Posterior cingulate gyrus (tissue), 11 donors: ENCODE results near the gene RBM4.

Experiments used
- DNase-seq, 10 donors: peaks; one replicate each; pipeline versions ENCODE4 v3.0.0 to v3.0.0-alpha.2; 2020 to 2021; ENCODE audit warnings: mixed read lengths in 3 of 10
- intact Hi-C: fragments of 100-400 bp; cut with DNase I; formaldehyde crosslinking; loops from one replicate; pipeline ENCODE4 v1.15.1; 2023

The RBM4 gene

GRCh38 chr11:66643745-66644437, 5.4 kb downstream of the RBM4 start:
- intact Hi-C loops: no loop called here
- no peak for DNase-seq

GRCh38 chr11:66646828-66647227, 8.3 kb downstream of the RBM4 start:
- intact Hi-C loops: no loop called here
- no peak for DNase-seq

GRCh38 chr11:66649903-66650302, 11.4 kb downstream of the RBM4 start:
- intact Hi-C loops: no loop called here
- DNase-seq: no peak

GRCh38 chr11:66651016-66651415, 12.5 kb downstream of the RBM4 start:
- intact Hi-C loops: no loop called here
- DNase-seq: no peak

- intact Hi-C loops: no loop called here
- no peak for DNase-seq
These were observed 14.1 kb downstream of the RBM4 start for GRCh38 chr11:66652651-66653050.

- intact Hi-C loops: no loop called here
- DNase-seq: no peak
These were observed 14.6 kb downstream of the RBM4 start for GRCh38 chr11:66653123-66653522.

- no peak for DNase-seq
These were observed 21.3 kb downstream of the RBM4 start for GRCh38 chr11:66659763-66660162.

GRCh38 chr11:66663741-66664296, 25.3 kb downstream of the RBM4 start:
- intact Hi-C loops: no loop called here
- no peak for DNase-seq

More at GRCh38 chr11:66659763-66660162, 21.3 kb downstream of the RBM4 start:
- intact Hi-C loops: no loop called here

GRCh38 chr11:66665369-66665768, 26.9 kb downstream of the RBM4 start:
- intact Hi-C loops: no loop called here
- DNase-seq: no peak

GRCh38 chr11:66670816-66671215, 32.3 kb downstream of the RBM4 start:
- intact Hi-C loops: loop anchor here (10.0 kb wide), 1 partner anchor 236 kb away; the partner anchor contains the start of gene MRPL11
- DNase-seq: no peak

- no peak for DNase-seq
- intact Hi-C loops: loop anchor here (10.0 kb wide), 1 partner anchor 240 kb away; the partner anchor contains the start of gene MRPL11
These were observed 36.6 kb downstream of the RBM4 start for GRCh38 chr11:66674964-66675602.

GRCh38 chr11:66676282-66676919, 37.9 kb downstream of the RBM4 start:
- DNase-seq: no peak
- intact Hi-C loops: loop anchor here (10.0 kb wide), 1 partner anchor 242 kb away; the partner anchor contains the start of gene MRPL11

- peak in 1 of 10 donors; percentile 39 for DNase-seq
- intact Hi-C loops: loop anchor here (1.0 to 10.0 kb wide), 3 partner anchors 39 to 242 kb away; partner anchors contain the start of genes MRPL11, RBM14 and RBM4
These were observed 38.6 kb downstream of the RBM4 start for GRCh38 chr11:66676931-66677598.

GRCh38 chr11:66677599-66678375, 39.3 kb downstream of the RBM4 start, which contains the start of gene RBM4B:
Gene RBM4B (minus strand): TSS chr11:66677887. CDS start chr11:66677079, 808 bp downstream.
- intact Hi-C loops: loop anchor here (1.0 to 10.0 kb wide), 5 partner anchors 39 to 269 kb away; partner anchors contain the start of genes MRPL11, RBM14 and RBM4
- DNase-seq: peak; percentile 95 to 99 (median 97)

- intact Hi-C loops: no loop called here
- peak in 1 of 10 donors; percentile 13 for DNase-seq
These were observed 42.6 kb downstream of the RBM4 start for GRCh38 chr11:66680966-66681645.

- DNase-seq: peak in 2 of 10 donors; percentile 31 to 47
- intact Hi-C loops: no loop called here
These were observed 45.4 kb downstream of the RBM4 start for GRCh38 chr11:66683877-66684276.

GRCh38 chr11:66684635-66685034, 46.1 kb downstream of the RBM4 start:
- intact Hi-C loops: no loop called here
- peak in 3 of 10 donors; percentile 33 to 64 (median 63) for DNase-seq

GRCh38 chr11:66685276-66686099, 47.0 kb downstream of the RBM4 start:
- peak in 3 of 10 donors; percentile 54 to 69 (median 64) for DNase-seq

More at GRCh38 chr11:66685276-66686099, 47.0 kb downstream of the RBM4 start:
- intact Hi-C loops: no loop called here
